ENCODE results near the gene COL25A1. TPM values are rescaled to one million over a fixed set of nuclear protein-coding genes. Genes with fewer than 3 reads are reported as not detected.
A peak's percentile ranks its signal among the peaks of the same experiment; 100 is the strongest.

The COL25A1 gene
- total RNA-seq, 4 donors from 2014 or later = 2.5 TPM; not detected in 3

- no peaks in the 10 kb centered on the region for H3K27me3 ChIP-seq
- H3K27ac ChIP-seq = no peak within 1 kb of the TSS
- TF ChIP-seq CTCF (IDR thresholded peaks at IDR 0.05) = no peak
- no peak for TF ChIP-seq POLR2A (IDR thresholded peaks at IDR 0.05)
- no peaks in the 10 kb centered on the region for H3K36me3 ChIP-seq
- DNase-seq = peak in 2 of 3 donors; percentile 50 to 57
- H3K4me1 ChIP-seq = peaks cover 0 to 12% (median 1%) of the 10 kb centered on the region in 4 donors
- H3K9me3 ChIP-seq = no peaks in the 10 kb centered on the region
- H3K4me3 ChIP-seq = peak within 1 kb of the TSS; percentile 23 to 56 (median 39)
Observed at GRCh38 chr4:108762559-108763225, 539.8 kb downstream of the COL25A1 start, which contains the start of gene ETNPPL. ETNPPL (minus strand) TSS chr4:108763053; CDS start chr4:108762898, 155 bp downstream.

Other genes starting within 250 kb of the COL25A1 start
- gene SEC24B, start 131.2 kb upstream of the COL25A1 start, total RNA-seq = 10 to 100 TPM; 24.4 to 40.4 (median 34.9) TPM